ENCODE results near the gene RCCD1. TPM values are rescaled to one million over a fixed set of nuclear protein-coding genes. Genes with fewer than 3 reads are reported as not detected.

The RCCD1 gene
- total RNA-seq, 1 experiment from 2014 or later: 22.8 TPM

DNA sequence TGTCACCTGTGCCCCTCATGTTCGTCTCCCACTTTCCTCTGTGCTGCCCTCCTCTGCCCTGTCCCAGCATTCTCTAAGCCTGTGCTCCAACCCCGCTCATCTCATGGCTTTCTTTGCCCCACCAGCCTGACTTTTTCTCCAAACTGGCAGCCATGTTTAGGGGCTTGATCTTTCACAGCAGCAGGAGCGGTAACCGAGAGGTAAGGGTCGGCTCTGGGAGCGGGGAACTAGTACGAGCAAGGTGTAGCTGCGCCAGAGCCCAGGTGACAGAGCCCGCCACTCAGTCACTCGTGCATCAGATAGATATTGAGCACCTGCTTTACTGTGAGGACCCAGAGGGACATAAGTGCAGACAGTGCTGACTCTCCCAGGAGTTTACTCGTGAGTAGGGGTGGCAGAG, 38.2 kb upstream of the RCCD1 start:
- Histone ChIP-seq H2BK15ac (ENCODE audit: low read depth, low read length) (no peak overlapping the region), H2AFZ (ENCODE audit: low read length) (no peak overlapping the region), H4K91ac (ENCODE audit: insufficient read length, low read depth, low read length) (no peak overlapping the region), H3K79me1 (ENCODE audit: insufficient read depth, low read depth, low read length, poor library complexity, severe bottlenecking) (no peaks in the 10 kb centered on the region), H3K23ac (ENCODE audit: insufficient read length, low read depth, low read length) (no peak overlapping the region), H3K79me2 (ENCODE audit: insufficient read depth, low read length) (no peaks in the 10 kb centered on the region), H4K5ac (ENCODE audit: insufficient read length, low read depth, low read length) (no peak overlapping the region), H3T11ph (ENCODE audit: low read length) (no peak overlapping the region), H3K18ac (ENCODE audit: insufficient read length, low read depth, low read length) (no peak overlapping the region), H4K8ac (replicated peaks; ENCODE audit: insufficient read length, low read depth, low read length) (no peak overlapping the region), H3K4me1 (ENCODE audit: insufficient read depth, low read length) (no peaks in the 10 kb centered on the region), H3K9me3 (ENCODE audit: control insufficient read depth, low read depth, low read length) (no peaks in the 10 kb centered on the region), H3K9ac (ENCODE audit: extremely low read depth, insufficient read length, low read length) (no peak overlapping the region), H2BK5ac (ENCODE audit: insufficient read length, low read length) (no peak overlapping the region), H3K27ac (ENCODE audit: insufficient read length, low read depth, low read length) (no peak overlapping the region), H3K27me3 (ENCODE audit: insufficient read depth, low read length) (no peaks in the 10 kb centered on the region), H3K4ac (ENCODE audit: low read depth, low read length) (no peak overlapping the region), H4K20me1 (ENCODE audit: control insufficient read depth, insufficient read depth, insufficient read length) (no peaks in the 10 kb centered on the region), H2BK20ac (ENCODE audit: low read depth, low read length, poor library complexity, severe bottlenecking) (no peak overlapping the region), H2BK120ac (ENCODE audit: low read depth, low read length, poor library complexity, severe bottlenecking) (no peak overlapping the region), H3K56ac (ENCODE audit: insufficient read length, low read depth, low read length) (no peak overlapping the region), H2AK5ac (ENCODE audit: insufficient read length, low read length) (no peak overlapping the region), H3K23me2 (ENCODE audit: insufficient read length, low read depth, low read length, poor library complexity, severe bottlenecking) (no peaks in the 10 kb centered on the region), H3K4me2 (ENCODE audit: insufficient read depth, insufficient read length, low read length) (no peak overlapping the region), H2BK12ac (ENCODE audit: insufficient read length, low read depth, low read length) (no peak overlapping the region), H3K14ac (ENCODE audit: insufficient read depth, low read length) (no peak overlapping the region)
- TF ChIP-seq, protein P1, sequence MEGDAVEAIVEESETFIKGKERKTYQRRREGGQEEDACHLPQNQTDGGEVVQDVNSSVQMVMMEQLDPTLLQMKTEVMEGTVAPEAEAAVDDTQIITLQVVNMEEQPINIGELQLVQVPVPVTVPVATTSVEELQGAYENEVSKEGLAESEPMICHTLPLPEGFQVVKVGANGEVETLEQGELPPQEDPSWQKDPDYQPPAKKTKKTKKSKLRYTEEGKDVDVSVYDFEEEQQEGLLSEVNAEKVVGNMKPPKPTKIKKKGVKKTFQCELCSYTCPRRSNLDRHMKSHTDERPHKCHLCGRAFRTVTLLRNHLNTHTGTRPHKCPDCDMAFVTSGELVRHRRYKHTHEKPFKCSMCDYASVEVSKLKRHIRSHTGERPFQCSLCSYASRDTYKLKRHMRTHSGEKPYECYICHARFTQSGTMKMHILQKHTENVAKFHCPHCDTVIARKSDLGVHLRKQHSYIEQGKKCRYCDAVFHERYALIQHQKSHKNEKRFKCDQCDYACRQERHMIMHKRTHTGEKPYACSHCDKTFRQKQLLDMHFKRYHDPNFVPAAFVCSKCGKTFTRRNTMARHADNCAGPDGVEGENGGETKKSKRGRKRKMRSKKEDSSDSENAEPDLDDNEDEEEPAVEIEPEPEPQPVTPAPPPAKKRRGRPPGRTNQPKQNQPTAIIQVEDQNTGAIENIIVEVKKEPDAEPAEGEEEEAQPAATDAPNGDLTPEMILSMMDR (conservative IDR thresholded peaks at IDR 0.05): no peak
- Mint-ChIP-seq H3K9me3 (no peaks in the 10 kb centered on the region), H3K4me3 (no peak overlapping the region), H3K4me1 (peaks cover 3 to 8% of the 10 kb centered on the region in 2 experiments; a peak in 2 of 4 replicates), H3K27me3 (ENCODE audit: low read depth) (no peaks in the 10 kb centered on the region), H3K36me3 (ENCODE audit: insufficient read depth in 1 of 3, low read depth in 3 of 3) (peaks cover 5 to 63% (median 18%) of the 10 kb centered on the region in 3 experiments; a peak in 6 of 7 replicates), H3K27ac (peak overlapping the region in 1 of 3 experiments; percentile 94; a peak in 4 of 7 replicates)
- no peak for DNase-seq
- WGBS (ENCODE audit: extremely low coverage, insufficient read length, low lambda C conversion rate): no CpG with 5 or more reads among the region's 11 CpGs

Data from H9 (cell line).